ENCODE measurements around the gene ACIN1. TPM values are rescaled to one million over a fixed set of nuclear protein-coding genes. Genes with fewer than 3 reads are reported as not detected.
A peak's percentile ranks its signal among the peaks of the same experiment; 100 is the strongest.

The ACIN1 gene
- polyA plus RNA-seq, 1 donor = 365 TPM

GRCh38 chr14:23125933-23126524 lies 31.1 kb upstream of the ACIN1 start:
- DNase-seq = no peak

DNA sequence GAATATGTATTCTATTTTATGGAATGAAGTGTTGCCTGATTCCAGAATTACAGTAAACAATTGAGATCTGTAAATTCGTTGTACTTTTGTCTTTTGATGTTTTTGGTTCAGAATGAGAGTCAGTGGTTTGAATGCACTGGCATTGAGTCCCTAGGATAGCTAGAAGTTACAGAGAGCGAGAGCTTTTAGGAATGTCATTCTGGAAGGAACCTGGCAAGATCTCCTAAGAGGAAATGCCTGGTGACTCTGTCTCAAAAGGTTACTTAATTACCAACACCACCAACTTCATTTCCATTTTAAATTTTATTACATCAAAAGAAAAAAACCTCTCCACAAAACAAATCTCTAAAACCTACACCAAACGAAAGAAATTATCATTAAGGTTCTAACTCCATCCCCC lies 30.1 kb upstream of the ACIN1 start:
- DNase-seq = no peak

- no peak for DNase-seq
Observed at GRCh38 chr14:23124337-23124954, 29.5 kb upstream of the ACIN1 start.

DNA sequence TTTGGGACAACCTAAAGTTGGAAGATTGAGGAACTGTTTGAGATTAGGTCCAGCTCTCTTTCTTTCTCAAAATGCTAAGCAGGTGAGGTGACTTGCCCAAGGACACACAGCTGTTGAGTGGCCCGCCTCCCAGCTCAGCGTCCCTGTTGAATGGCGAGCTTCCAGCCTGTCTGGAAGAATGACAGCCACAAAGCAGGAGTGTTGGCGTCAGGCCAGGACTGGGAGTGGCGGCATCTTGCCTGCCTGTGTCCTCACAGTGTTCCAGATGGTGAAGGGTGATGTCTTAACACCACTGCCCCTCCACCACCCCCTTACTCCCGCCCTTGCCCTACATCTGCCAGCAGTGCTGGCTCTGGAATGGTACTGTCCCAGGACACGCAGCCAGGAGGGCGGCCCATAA lies 28.5 kb upstream of the ACIN1 start:
- DNase-seq = no peak

DNA sequence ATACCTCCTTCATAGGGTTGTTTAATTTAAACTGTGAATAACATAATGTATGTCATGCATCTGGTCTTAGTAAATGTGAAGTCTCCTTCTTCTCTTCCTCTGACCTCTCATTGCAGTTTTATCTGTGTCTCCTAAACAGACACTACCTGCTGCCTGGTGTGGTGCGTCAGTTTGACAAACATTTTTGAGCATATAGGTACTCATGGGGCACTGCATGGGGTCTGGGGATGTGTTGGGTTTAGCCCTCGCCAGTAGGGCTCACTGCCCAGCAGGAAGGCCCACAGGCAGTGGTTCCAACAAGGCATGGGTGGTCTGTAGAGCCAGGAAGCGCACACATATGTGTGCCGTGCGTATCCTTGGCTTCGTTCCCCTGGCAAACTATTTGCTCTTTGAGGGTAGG lies 27.1 kb upstream of the ACIN1 start:
- no peak for DNase-seq

- DNase-seq = peak; percentile 71
Observed at GRCh38 chr14:23121361-23121771, 26.4 kb upstream of the ACIN1 start.

DNA sequence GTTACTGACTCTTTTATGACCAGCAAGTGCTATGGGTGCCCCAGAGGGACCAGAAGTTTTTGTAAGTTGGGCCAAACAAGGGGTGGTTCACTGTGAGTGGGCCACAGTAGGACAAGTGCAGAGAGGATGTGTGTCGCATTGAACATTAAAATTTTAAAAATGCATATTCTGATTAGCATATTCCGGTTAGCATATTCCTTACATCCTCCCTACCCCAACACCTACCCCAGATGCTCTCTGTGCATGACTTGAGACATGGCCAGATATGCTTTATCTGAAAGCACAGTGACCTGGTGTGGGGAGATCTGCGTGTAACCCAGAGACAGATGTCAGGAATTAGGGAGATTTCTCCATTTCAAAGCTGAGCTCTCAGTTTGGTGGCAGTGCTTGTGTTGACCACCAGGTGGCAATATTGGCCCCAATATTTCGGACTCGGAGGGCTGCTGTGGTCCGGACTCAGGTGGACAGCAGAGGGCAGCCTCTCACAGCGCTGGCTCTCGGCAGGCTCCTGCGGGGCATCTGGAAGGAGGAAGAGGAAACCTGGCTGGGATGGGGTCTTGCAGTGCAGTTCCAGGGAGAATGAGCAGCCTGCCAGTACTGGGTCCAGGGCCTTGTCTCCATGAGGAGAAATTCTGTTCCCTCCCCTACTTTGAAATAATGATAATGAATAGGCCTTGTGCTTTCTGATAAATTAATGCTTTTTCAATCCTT lies 25.8 kb upstream of the ACIN1 start:
- peak; percentile 83 for DNase-seq

DNA sequence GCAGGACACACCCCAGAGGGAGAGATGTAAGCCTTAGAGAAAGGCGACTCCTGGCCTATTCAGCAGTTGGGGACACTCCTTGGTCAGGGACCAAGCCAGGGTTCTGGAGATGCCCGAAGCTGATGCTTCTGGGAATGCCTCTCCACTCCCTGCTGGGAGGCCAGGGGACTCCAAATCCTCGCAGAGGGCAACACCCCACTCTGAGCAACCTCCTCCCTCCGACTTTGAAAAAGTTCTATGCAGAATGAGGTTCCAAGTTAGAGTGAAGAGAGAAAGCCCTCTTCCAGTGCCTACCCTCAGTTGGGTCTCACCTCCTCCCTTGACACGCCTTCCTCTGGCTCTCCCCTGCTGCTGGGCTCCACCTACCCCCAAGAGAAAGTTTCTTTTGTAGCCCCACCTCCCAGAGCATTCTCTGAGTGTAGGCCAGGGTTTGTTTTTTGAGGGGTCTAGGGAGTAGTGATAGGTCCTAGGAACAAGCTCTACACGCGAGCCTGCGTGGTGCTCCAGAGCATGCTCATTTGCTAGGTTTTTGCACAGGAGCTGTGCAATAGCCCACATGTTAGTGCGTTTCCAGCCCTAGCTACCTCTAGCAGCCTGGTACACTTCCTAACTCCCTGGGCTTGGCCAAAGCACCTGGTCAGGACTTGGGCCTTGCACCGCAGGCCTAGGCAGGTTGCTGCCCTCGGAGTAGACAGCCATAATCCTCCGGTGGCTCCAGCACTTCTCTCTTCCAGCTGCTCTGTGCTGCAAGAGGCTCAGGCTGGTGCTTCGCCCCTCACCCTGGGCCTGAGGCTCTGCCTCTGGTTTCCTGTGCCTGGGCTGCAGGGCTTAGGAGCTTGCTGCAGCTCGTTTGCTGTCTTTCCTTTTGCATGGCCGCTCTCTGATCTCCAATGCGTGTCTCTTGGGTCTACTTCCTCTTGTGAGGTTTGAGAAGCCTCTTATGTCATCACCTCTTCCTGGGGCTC lies 24.7 kb upstream of the ACIN1 start:
- no peak for DNase-seq

GRCh38 chr14:23118506-23119362 lies 23.8 kb upstream of the ACIN1 start, which contains the start of gene CEBPE:
Gene CEBPE (minus strand): TSS chr14:23119255. CDS start chr14:23119091, 164 bp downstream.
- no peak for DNase-seq

- no peak for DNase-seq
Observed at GRCh38 chr14:23117371-23118020, 22.6 kb upstream of the ACIN1 start.

GRCh38 chr14:23115918-23116317 lies 21.0 kb upstream of the ACIN1 start:
- DNase-seq = no peak

GRCh38 chr14:23115039-23115731 lies 20.2 kb upstream of the ACIN1 start:
- no peak for DNase-seq

DNA sequence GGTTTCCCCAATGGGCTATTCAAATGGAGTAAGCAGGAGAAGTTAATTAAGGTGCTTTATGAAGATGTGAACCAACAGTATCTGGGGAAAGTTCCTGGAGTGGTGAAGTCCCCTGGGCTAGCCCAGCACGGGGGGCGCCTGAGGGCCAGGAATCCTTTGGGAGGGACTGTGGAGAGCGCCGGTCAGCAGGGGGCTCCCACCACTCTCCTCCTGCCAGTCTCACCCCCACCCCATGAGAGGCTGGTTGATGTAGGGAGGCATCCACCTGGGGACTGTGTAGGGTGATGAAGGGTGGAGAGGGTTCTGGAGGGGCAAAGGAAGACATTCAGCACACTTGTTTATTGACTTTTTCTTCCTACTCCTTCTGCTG lies 19.7 kb upstream of the ACIN1 start:
- no peak for DNase-seq

DNA sequence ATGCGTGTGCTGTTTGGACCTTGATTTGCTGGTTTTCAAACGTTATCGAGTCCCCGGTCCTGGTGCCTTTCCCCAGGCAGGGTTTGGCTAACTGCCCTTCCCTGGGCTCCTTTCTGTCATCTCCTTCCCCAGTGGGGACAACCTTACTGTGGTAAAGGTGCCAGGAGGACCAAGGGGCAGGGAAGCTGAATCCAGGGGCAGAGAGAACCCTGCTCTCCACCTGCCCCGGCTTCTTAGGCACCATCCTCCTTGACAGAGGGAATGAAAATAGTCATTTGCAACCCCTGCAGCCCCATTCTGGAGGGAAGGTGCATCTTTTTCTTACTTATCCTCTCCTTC lies 19.2 kb upstream of the ACIN1 start:
- DNase-seq = no peak

GRCh38 chr14:23113431-23114119 lies 18.6 kb upstream of the ACIN1 start:
- DNase-seq = no peak

- DNase-seq = no peak
Observed at GRCh38 chr14:23112359-23113178, 17.6 kb upstream of the ACIN1 start.

- no peak for DNase-seq
Observed at GRCh38 chr14:23110579-23111365, 15.8 kb upstream of the ACIN1 start.

DNA sequence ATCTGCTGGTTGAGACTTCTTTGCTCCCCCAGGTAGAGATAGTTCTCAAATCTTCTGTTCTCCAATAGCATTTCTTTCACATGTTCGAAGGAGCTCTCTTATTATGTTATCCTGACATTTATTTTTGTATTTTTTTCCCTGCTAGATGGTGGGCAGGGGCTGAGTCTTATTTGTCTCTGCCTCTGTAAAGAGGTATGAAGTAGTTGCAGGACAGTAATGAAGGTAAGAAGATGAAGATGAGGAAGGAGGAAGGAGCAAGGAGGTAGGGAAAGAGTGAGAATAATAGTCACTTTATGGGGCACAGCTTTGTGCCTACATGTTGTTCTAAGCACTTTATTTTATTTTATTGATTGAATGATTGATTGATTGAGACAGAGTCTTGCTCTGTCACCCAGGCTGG lies 14.8 kb upstream of the ACIN1 start:
- DNase-seq = no peak
